ENCODE measurements around the gene EDEM1.

- no peak for TF ChIP-seq CTCF (conservative IDR thresholded peaks at IDR 0.05; ENCODE audit: low read length)
- TF ChIP-seq EZH2phosphoT487 (IDR thresholded peaks at IDR 0.05; ENCODE audit: borderline replicate concordance): no peak
Measured at GRCh38 chr3:5144316-5144994, 43.1 kb upstream of the EDEM1 start.
